Smooth muscle cell (in vitro differentiated cells): ENCODE data around the gene G3BP1. TPM values are rescaled to one million over a fixed set of nuclear protein-coding genes. Genes with fewer than 3 reads are reported as not detected.

ENCODE experiments used
- DNase-seq: peaks from one replicate; lab custom pipeline; 2025; ENCODE audit not compliant: unreplicated experiment; lab: John Stamatoyannopoulos, UW
- H2AFZ ChIP-seq: fragments of 200-600 bp; sonication (generic); 2 replicates; pipeline ENCODE4 v1.6.0; 2016; ENCODE audit warnings: antibody characterized with exemption, low read depth, mild to moderate bottlenecking
- H3F3A ChIP-seq: fragments of 200-600 bp; sonication (generic); 2 replicates; pipeline ENCODE4 v1.6.0; 2017; ENCODE audit warnings: antibody characterized with exemption, low read depth
- H3K27ac ChIP-seq: fragments of 200-600 bp; sonication (generic); 2 replicates; pipeline ENCODE4 v1.5.1; 2016; ENCODE audit warnings: low read depth, mild to moderate bottlenecking
- H3K27me3 ChIP-seq: fragments of 200-600 bp; sonication (generic); 2 replicates; pipeline ENCODE4 v1.6.1; 2016; ENCODE audit warnings: low read depth, mild to moderate bottlenecking
- H3K36me3 ChIP-seq: fragments of 200-600 bp; sonication (generic); 2 replicates; pipeline ENCODE4 v1.5.1; 2016; ENCODE audit warnings: low read depth
- H3K4me1 ChIP-seq: fragments of 200-600 bp; sonication (generic); 2 replicates; pipeline ENCODE4 v1.5.1; 2016; ENCODE audit warnings: low read depth
- H3K4me2 ChIP-seq: fragments of 200-600 bp; sonication (generic); 2 replicates; pipeline ENCODE4 v1.6.0; 2016; ENCODE audit warnings: mild to moderate bottlenecking
- H3K4me3 ChIP-seq: fragments of 200-600 bp; sonication (generic); 2 replicates; pipeline ENCODE4 v1.5.1; 2016; ENCODE audit warnings: mild to moderate bottlenecking
- H3K79me2 ChIP-seq: fragments of 200-600 bp; sonication (generic); 2 replicates; pipeline ENCODE4 v1.6.0; 2016; ENCODE audit warnings: low read depth, mild to moderate bottlenecking
- H3K9ac ChIP-seq: fragments of 200-600 bp; sonication (generic); 2 replicates; pipeline ENCODE4 v1.6.0; 2016; ENCODE audit warnings: low read depth
- H3K9me3 ChIP-seq: fragments of 200-600 bp; sonication (generic); replicated peaks from 2 replicates; pipeline ENCODE4 v1.5.1; 2016; ENCODE audit warnings: low read depth
- H4K20me1 ChIP-seq: fragments of 200-600 bp; sonication (generic); 2 replicates; pipeline ENCODE4 v1.6.0; 2016; ENCODE audit warnings: low read depth
- CTCF ChIP-seq: fragments of 200-600 bp; sonication (generic); IDR thresholded peaks from 2 replicates; pipeline ENCODE4 v1.5.1; 2017; ENCODE audit warnings: borderline replicate concordance, mild to moderate bottlenecking, antibody characterized with exemption; ENCODE audit not compliant: insufficient read depth, poor library complexity, severe bottlenecking
- WGBS: methylation state at CpG from one replicate; pipeline ENCODE4 v1.1.7; 2016; ENCODE audit warnings: low lambda C conversion rate; 5-methylcytosine and 5-hydroxymethylcytosine counted together
- polyA plus RNA-seq: library from polyadenylated mRNA; unstranded; fragments of >200 nt; fragmentation: Nextera tagmentation; extraction: Ambion mirVana; gene quantifications from 2 replicates; pipeline ENCODE4 v1.2.1, GENCODE V29; 2016
- total RNA-seq: library from RNA; depleted of rRNA; stranded (reverse); fragments of >200 nt; gene quantifications from 2 replicates; pipeline ENCODE4 v1.2.3, GENCODE V29; 2014

G3BP1 gene
- total and polyA plus RNA-seq, 2 experiments from 2014 or later, result 69.5 to 96.8 TPM

DNA sequence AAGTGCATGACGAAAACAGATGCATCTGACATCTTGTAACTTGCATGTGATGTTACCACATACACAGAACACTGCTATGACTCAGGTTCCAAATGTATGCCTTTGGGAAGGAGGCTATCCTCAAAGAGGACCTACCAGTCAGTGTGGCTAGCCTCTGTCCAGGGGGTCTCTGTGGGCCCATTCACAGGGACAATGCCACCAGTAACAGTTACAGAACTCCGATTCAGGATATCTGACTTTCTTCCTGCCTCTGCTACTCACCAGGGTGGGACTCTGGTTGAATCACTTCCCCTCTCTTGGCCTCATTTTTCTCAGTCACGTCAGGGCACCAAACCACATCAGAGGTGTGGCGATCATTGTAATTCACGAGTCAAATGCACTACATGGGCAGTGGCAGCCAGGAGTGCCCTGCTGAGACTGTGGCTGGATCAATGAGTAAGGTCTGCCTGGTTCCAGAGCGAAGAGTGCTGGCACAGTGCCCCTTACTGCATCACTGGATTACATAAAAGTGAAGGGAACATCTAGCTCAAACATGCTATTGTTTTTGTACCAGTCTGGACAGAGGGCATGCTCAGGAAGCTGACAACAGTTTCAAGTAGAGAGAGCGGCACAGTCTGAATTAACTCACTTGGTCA, 26.6 kb upstream of the G3BP1 start:
- no peak overlapping the region for H2AFZ ChIP-seq
- DNase-seq, result no peak
- peaks cover 7% of the 10 kb centered on the region for H3K4me1 ChIP-seq
- H3K79me2 ChIP-seq, result no peaks in the 10 kb centered on the region
- H3K27ac ChIP-seq, result peak overlapping the region; percentile 69
- H3F3A ChIP-seq, result peaks cover 21% of the 10 kb centered on the region
- WGBS, result 54% methylated on average over 7 of the region's 7 CpGs
- H3K27me3 ChIP-seq, result no peaks in the 10 kb centered on the region
- H3K4me2 ChIP-seq, result peak overlapping the region; percentile 37
- no peak for TF ChIP-seq CTCF
- H3K4me3 ChIP-seq, result no peak overlapping the region
- H3K9me3 ChIP-seq, result no peaks in the 10 kb centered on the region
- H4K20me1 ChIP-seq, result no peaks in the 10 kb centered on the region
- peak overlapping the region; percentile 5 for H3K9ac ChIP-seq
- no peaks in the 10 kb centered on the region for H3K36me3 ChIP-seq

GRCh38 chr5:151750121-151750520, 21.6 kb upstream of the G3BP1 start:
- Histone ChIP-seq H3K27ac (peak overlapping the region; percentile 49), H3K4me3 (no peak overlapping the region), H4K20me1 (peaks cover 11% of the 10 kb centered on the region), H3F3A (peaks cover 6% of the 10 kb centered on the region), H3K9ac (no peak overlapping the region), H3K4me2 (no peak overlapping the region), H3K27me3 (no peaks in the 10 kb centered on the region), H3K9me3 (no peaks in the 10 kb centered on the region), H3K36me3 (peaks cover 7% of the 10 kb centered on the region), H2AFZ (no peak overlapping the region), H3K4me1 (no peaks in the 10 kb centered on the region), H3K79me2 (peaks cover 9% of the 10 kb centered on the region)
- no peak for DNase-seq
- 98% methylated on average over 4 of the region's 4 CpGs for WGBS
- no peak for TF ChIP-seq CTCF

- peaks cover 7% of the 10 kb centered on the region for H3K36me3 ChIP-seq
- TF ChIP-seq CTCF, result no peak
- peaks cover 10% of the 10 kb centered on the region for H3F3A ChIP-seq
- H3K4me1 ChIP-seq, result no peaks in the 10 kb centered on the region
- peaks cover 18% of the 10 kb centered on the region for H3K79me2 ChIP-seq
- WGBS, result 73% methylated on average over 4 of the region's 4 CpGs
- no peak for DNase-seq
- no peak overlapping the region for H3K9ac ChIP-seq
- no peaks in the 10 kb centered on the region for H3K9me3 ChIP-seq
- H3K27me3 ChIP-seq, result no peaks in the 10 kb centered on the region
- H3K27ac ChIP-seq, result no peak overlapping the region
- H3K4me2 ChIP-seq, result peak overlapping the region; percentile 63
- no peak overlapping the region for H3K4me3 ChIP-seq
- no peak overlapping the region for H2AFZ ChIP-seq
- peaks cover 11% of the 10 kb centered on the region for H4K20me1 ChIP-seq
Measured at GRCh38 chr5:151751091-151751490, 20.7 kb upstream of the G3BP1 start.

GRCh38 chr5:151751593-151751992, 20.2 kb upstream of the G3BP1 start:
- Histone ChIP-seq H3K27me3 (no peaks in the 10 kb centered on the region), H3K36me3 (peaks cover 7% of the 10 kb centered on the region), H2AFZ (no peak overlapping the region), H3K9ac (no peak overlapping the region), H3K79me2 (peaks cover 22% of the 10 kb centered on the region), H3K27ac (no peak overlapping the region), H3K4me3 (no peak overlapping the region), H4K20me1 (peaks cover 11% of the 10 kb centered on the region), H3F3A (peaks cover 10% of the 10 kb centered on the region), H3K4me1 (no peaks in the 10 kb centered on the region), H3K4me2 (peak overlapping the region; percentile 63), H3K9me3 (no peaks in the 10 kb centered on the region)
- DNase-seq, result no peak
- 97% methylated on average over 4 of the region's 4 CpGs for WGBS
- TF ChIP-seq CTCF, result no peak
